Stomach (tissue), 4 donors: Measurements from ENCODE around the gene TNFSF8.

ENCODE experiments used
- EP300 ChIP-seq: sonication (generic); formaldehyde crosslinking; IDR thresholded peaks from one replicate; pipeline ENCODE4 v1.6.1; 2017; ENCODE audit warnings: antibody characterized with exemption
- POLR2A ChIP-seq, 4 donors: fragments of 450-650 bp; IDR thresholded peaks; one replicate each; pipeline ENCODE4 v1.6.1; 2016; ENCODE audit warnings: antibody characterized with exemption in 4 of 4, control low read depth in 2 of 4, mild to moderate bottlenecking in 1 of 4, moderate library complexity in 1 of 4
- TF ChIP-seq, protein P1 (sequence below), 7 experiments: fragments of 450-650 bp in 4 of 7; fragments of 200-600 bp in 3 of 7; sonication (generic) in 3 of 7; IDR thresholded peaks; one replicate each; pipeline ENCODE4 v1.5.1; 2016 to 2019; ENCODE audit warnings: antibody characterized with exemption in 7 of 7, control low read depth in 2 of 7, mild to moderate bottlenecking in 1 of 7

DNA sequence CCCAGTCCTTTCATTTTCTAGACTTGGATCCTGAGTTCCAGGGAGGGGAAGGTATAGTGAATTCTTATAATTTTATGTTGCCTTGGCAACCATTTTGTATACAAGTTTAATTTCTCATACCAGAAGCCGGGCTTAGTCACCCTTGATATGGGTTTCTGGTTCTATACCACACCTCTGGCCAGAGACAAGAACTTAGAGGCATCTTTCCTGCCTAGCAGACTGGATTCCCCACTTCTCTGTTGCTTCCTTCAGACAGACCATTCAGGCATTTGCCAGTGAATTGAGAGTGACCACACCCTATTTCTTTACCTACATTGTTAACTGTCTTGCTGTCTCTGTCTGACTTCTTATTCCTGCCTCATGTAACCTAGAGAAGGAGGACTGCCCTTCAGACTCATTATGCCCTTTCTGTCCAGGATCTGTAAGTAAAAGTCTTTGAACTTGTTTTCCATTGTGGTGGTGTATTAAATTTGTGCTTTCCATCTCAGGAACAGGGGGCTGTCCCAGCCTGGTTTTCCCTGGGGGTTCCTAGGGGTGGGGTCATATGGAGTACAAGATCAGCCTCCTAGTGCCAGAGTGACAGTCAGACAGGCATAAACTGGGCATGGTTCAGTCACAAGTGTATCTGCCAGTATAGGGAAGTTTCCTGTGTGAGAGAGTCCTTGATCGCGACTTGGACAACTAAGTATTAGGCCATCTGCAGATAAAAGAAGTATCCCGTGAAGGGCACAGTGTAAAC, 27.4 kb downstream of the TNFSF8 start:
- TF ChIP-seq, protein P1, sequence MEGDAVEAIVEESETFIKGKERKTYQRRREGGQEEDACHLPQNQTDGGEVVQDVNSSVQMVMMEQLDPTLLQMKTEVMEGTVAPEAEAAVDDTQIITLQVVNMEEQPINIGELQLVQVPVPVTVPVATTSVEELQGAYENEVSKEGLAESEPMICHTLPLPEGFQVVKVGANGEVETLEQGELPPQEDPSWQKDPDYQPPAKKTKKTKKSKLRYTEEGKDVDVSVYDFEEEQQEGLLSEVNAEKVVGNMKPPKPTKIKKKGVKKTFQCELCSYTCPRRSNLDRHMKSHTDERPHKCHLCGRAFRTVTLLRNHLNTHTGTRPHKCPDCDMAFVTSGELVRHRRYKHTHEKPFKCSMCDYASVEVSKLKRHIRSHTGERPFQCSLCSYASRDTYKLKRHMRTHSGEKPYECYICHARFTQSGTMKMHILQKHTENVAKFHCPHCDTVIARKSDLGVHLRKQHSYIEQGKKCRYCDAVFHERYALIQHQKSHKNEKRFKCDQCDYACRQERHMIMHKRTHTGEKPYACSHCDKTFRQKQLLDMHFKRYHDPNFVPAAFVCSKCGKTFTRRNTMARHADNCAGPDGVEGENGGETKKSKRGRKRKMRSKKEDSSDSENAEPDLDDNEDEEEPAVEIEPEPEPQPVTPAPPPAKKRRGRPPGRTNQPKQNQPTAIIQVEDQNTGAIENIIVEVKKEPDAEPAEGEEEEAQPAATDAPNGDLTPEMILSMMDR (IDR thresholded peaks at IDR 0.05) = no peak
- TF ChIP-seq EP300 (no peak), POLR2A (IDR thresholded peaks at IDR 0.05) (no peak)
